ENCODE results near the gene DIS3L2. TPM values are rescaled to one million over a fixed set of nuclear protein-coding genes. Genes with fewer than 3 reads are reported as not detected.
A peak's percentile ranks its signal among the peaks of the same experiment; 100 is the strongest.
"Not testable (repeated sequence)": the region's sequence is repeated elsewhere in the genome, so short reads cannot be mapped to it uniquely, and the experiment has no call there.

Gene DIS3L2
- total RNA-seq, 4 donors from 2014 or later: 40.6 to 105 (median 43.9) TPM

GRCh38 chr2:232363784-232364615, 402.5 kb downstream of the DIS3L2 start:
- H3K36me3 ChIP-seq: no peaks in the 10 kb centered on the region
- no peaks in the 10 kb centered on the region for H3K4me1 ChIP-seq
- peak; percentile 37 to 43 for DNase-seq (ENCODE audit: low spot score in 2 of 2)
- WGBS: 65% methylated on average over 14 of the region's 14 CpGs
- H3K4me3 ChIP-seq: peak overlapping the region; percentile 22
- TF ChIP-seq CTCF (IDR thresholded peaks at IDR 0.05) (no peak), EP300 (IDR thresholded peaks at IDR 0.05) (no peak), POLR2A (IDR thresholded peaks at IDR 0.05) (no peak), POLR2AphosphoS5 (IDR thresholded peaks at IDR 0.05) (no peak)
- H3K9me3 ChIP-seq: no peaks in the 10 kb centered on the region
- no peak overlapping the region for H3K27ac ChIP-seq
- H3K27me3 ChIP-seq: peaks cover 14% of the 10 kb centered on the region

DNA sequence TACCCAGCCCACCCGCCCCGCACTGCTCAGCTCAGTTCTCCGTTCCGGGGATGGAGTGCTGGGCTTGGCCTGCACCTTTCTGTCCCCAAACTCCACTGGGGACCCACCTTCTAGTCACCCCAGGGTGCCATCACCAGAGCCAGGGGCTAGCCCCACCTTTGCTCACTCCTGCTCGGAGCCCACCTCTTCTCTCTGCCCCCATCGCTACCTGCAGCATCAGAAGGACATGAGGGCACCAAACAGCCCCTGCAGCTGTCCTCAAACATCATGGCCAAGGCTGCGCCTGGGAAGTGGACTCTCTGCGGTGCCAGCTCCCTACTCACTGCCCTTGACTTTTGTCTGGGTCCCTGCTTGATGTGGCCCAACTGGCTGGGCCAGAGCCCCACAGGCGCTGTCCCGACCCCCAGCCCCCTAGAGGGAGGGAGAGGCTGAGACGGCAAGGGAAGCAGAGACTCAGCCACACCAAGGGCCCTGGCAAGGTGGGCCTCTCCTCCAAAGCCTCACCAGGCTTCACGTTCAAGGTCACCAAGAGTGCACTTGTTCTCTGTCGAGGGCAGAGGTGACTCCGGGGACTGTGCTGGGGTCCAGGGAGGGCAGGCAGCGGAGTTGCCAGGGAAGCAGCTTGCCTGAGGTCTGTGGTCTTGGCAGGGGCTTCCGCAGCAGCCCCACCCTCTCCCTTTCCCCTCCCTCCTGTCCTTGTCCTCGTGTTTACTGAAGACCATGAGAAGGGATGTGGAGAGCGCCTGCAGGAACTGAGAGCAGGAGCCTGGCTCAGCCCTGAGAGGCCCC, 403.5 kb downstream of the DIS3L2 start:
- DNase-seq (ENCODE audit: low spot score in 2 of 2): peak; percentile 35 to 38
- WGBS: 80% methylated on average over 5 of the region's 18 CpGs

DNA sequence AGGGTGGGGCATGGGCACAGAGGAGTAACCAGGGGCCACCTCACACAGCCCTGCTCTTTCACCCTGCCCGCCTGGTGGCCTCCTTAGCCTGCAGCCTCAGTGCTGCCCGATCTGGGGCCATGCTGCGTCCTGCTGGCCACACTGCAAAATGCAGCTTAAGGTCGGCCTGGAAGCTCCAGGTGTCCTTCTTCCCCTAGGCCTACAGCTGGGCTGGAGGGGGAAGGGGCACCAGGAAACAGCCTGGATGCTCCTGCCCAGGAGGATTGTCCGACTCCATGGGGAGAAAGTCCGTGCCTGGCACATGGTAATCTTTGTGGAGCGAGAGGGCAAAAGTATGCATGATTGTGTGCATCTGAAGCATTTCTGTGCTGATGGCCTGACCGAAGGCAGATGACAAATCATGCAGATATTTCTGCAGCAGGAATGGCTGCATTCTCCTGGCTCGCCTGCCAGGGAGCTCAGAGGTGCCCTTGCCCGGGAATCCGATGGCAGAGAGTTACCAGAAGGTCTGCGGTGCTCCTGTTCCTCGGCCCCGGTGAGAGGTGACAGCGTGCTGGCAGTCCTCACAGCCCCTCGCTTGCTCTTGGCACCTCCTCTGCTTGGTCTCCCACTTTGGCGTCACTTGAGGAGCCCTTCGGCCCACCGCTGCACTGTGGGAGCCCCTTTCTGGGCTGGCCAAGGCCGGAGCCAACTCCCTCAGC, 404.3 kb downstream of the DIS3L2 start:
- WGBS: 83% methylated on average over 17 of the region's 20 CpGs
- Histone ChIP-seq H3K4me3 (no peak overlapping the region), H3K36me3 (no peaks in the 10 kb centered on the region), H3K4me1 (no peaks in the 10 kb centered on the region), H3K9me3 (no peaks in the 10 kb centered on the region), H3K27me3 (peaks cover 14% of the 10 kb centered on the region), H3K27ac (no peak overlapping the region)
- DNase-seq (ENCODE audit: low spot score in 2 of 2): peak in 1 of 2 donors; percentile 66
- TF ChIP-seq CTCF (IDR thresholded peaks at IDR 0.05): no peak

More for the DNA sequence above, 403.5 kb downstream of the DIS3L2 start:
- H3K4me1 ChIP-seq, H3K27ac ChIP-seq, H3K9me3 ChIP-seq, H3K36me3 ChIP-seq, H3K4me3 ChIP-seq: not testable (repeated sequence)
- H3K27me3 ChIP-seq: peaks cover 14% of the 10 kb centered on the region

- DNase-seq (ENCODE audit: low spot score in 2 of 2): peak in 1 of 2 donors; percentile 47
- not testable (repeated sequence) for H3K9me3 ChIP-seq, H3K27ac ChIP-seq, H3K36me3 ChIP-seq, H3K4me3 ChIP-seq, H3K4me1 ChIP-seq
- H3K27me3 ChIP-seq: peaks cover 14% of the 10 kb centered on the region
- no CpG with 5 or more reads among the region's 23 CpGs for WGBS
Observed at GRCh38 chr2:232366461-232366860, 404.9 kb downstream of the DIS3L2 start.

- no peaks in the 10 kb centered on the region for H3K9me3 ChIP-seq
- no peak for TF ChIP-seq EP300 (IDR thresholded peaks at IDR 0.05)
- no peak for TF ChIP-seq CTCF (IDR thresholded peaks at IDR 0.05)
- TF ChIP-seq POLR2A (IDR thresholded peaks at IDR 0.05): no peak
- TF ChIP-seq POLR2AphosphoS5 (IDR thresholded peaks at IDR 0.05): no peak
- H3K4me3 ChIP-seq: no peak overlapping the region
- H3K27ac ChIP-seq: no peak overlapping the region
- no peaks in the 10 kb centered on the region for H3K4me1 ChIP-seq
- H3K36me3 ChIP-seq: no peaks in the 10 kb centered on the region
- WGBS: 84% methylated on average over 7 of the region's 7 CpGs
- peak; percentile 19 to 57 for DNase-seq (ENCODE audit: low spot score in 2 of 2)
- peaks cover 14% of the 10 kb centered on the region for H3K27me3 ChIP-seq
Observed at GRCh38 chr2:232367016-232367415, 405.5 kb downstream of the DIS3L2 start.
